Osteocyte (in vitro differentiated cells): ENCODE data around the gene TMCO4. TPM values are rescaled to one million over a fixed set of nuclear protein-coding genes. Genes with fewer than 3 reads are reported as not detected.

Source experiments
- DNase-seq: peaks from one replicate; pipeline ENCODE4 v3.0.0; 2021; ENCODE audit warnings: mixed read lengths; ENCODE audit not compliant: unreplicated experiment; ENCODE audit errors: extremely low spot score
- H3K27ac Mint-ChIP-seq: one replicate; pipeline ENCODE4 v1.8.0; 2021; ENCODE audit warnings: mild to moderate bottlenecking, mixed read lengths; ENCODE audit not compliant: unreplicated experiment
- H3K27me3 Mint-ChIP-seq: one replicate; pipeline ENCODE4 v1.8.0; 2021; ENCODE audit warnings: mixed read lengths; ENCODE audit not compliant: unreplicated experiment
- H3K36me3 Mint-ChIP-seq: one replicate; pipeline ENCODE4 v1.8.0; 2021; ENCODE audit warnings: mixed read lengths; ENCODE audit not compliant: unreplicated experiment
- H3K4me1 Mint-ChIP-seq: one replicate; pipeline ENCODE4 v1.8.0; 2021; ENCODE audit warnings: mixed read lengths; ENCODE audit not compliant: unreplicated experiment
- H3K4me3 Mint-ChIP-seq: one replicate; pipeline ENCODE4 v1.8.0; 2021; ENCODE audit warnings: mild to moderate bottlenecking, moderate library complexity, mixed read lengths; ENCODE audit not compliant: unreplicated experiment
- H3K9me3 Mint-ChIP-seq: one replicate; pipeline ENCODE4 v1.8.0; 2021; ENCODE audit warnings: mixed read lengths; ENCODE audit not compliant: unreplicated experiment
- CTCF ChIP-seq: fragments of 200-600 bp; sonication (generic); IDR thresholded peaks from 2 replicates; pipeline ENCODE4 v1.5.0; 2021; ENCODE audit warnings: antibody characterized with exemption, mild to moderate bottlenecking, moderate library complexity
- total RNA-seq: library from RNA; stranded (reverse); gene quantifications from 2 replicates; pipeline ENCODE4 v1.2.1, GENCODE V29; 2021

Gene TMCO4
- total RNA-seq, 1 donor from 2014 or later, result 12.1 TPM

DNA sequence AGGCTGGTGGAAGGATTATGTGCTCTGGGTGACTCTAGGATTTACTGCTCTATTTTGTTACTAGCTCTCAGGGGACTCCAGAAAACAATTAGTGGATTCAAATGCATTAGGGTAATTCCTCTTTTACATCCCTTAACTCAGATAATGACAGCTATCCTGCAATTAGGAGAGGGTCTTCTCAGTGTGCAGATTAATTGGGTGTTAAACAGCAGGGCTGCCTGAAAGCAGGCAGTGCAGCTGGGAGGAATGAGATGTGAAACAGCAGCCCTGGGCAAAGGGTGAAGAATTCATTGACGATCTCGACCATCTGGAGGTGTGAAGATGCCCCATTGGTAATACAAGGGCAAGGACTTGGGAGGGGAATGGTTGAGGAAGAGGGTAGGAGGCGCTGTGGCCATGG lies 68.9 kb downstream of the TMCO4 start:
- peaks cover 4% of the 10 kb centered on the region for H3K4me1 Mint-ChIP-seq
- no peak overlapping the region for H3K27ac Mint-ChIP-seq
- no peak for TF ChIP-seq CTCF
- no peaks in the 10 kb centered on the region for H3K27me3 Mint-ChIP-seq
- DNase-seq, result no peak
- peaks cover 5% of the 10 kb centered on the region for H3K36me3 Mint-ChIP-seq
- no peak overlapping the region for H3K4me3 Mint-ChIP-seq
- H3K9me3 Mint-ChIP-seq, result no peaks in the 10 kb centered on the region

DNA sequence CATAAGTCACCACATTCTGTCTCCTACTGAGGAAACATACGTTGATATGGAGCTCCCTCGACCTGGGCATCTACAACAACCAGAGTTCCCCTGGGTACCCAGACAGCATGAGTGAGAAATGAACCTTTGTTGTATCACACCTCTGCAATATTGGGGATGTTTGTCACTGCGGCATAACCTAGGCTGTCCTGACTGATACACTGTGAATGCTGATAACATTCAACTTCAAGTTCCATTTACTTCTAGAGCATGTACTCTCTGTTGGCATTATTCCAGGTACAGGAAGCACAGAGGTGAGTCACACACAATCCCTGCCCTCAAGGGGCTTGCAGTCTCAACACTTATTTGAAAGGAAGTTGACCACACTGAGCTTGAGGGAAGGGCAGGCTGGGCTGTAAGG lies 69.5 kb downstream of the TMCO4 start:
- Mint-ChIP-seq H3K27me3 (no peaks in the 10 kb centered on the region), H3K9me3 (no peaks in the 10 kb centered on the region), H3K4me3 (no peak overlapping the region), H3K27ac (no peak overlapping the region), H3K4me1 (peaks cover 2% of the 10 kb centered on the region), H3K36me3 (peaks cover 5% of the 10 kb centered on the region)
- TF ChIP-seq CTCF, result no peak
- no peak for DNase-seq

DNA sequence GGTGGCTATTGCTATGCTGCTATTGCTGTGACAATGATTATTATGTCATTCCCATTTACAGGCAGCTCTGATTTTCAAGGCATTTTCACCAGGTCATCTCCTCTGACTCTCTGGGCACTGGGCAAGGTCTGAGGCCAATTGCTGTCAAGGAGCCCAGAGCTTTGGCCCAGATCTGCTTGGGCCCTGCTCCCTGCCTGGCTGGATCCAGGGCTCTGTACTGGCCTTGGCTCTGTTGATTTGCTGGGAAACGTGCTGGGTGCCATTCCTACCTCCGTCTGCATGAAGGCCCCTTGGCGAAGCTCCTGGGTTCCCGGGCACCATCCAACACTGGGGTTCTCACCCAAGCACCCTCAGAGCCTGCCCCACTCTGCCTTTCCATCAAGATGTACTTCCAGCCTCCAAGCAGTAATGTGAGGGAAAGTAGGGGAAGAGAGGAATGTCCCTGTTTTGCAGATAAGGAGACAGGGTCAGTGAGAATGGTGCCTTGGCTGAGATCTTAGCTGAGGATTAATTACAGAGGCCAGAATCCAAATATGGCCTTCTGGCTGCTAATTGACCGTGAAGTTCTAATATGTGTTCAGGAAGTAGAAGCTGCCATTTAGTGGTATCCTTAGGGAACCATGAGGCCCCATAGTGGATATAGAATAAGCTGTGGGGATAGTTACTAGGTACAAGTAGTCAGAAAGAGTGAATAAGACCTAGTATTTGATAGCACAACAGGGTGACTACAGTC lies 71.1 kb downstream of the TMCO4 start:
- no peak overlapping the region for H3K4me3 Mint-ChIP-seq
- no peaks in the 10 kb centered on the region for H3K4me1 Mint-ChIP-seq
- H3K9me3 Mint-ChIP-seq, result no peaks in the 10 kb centered on the region

GRCh38 chr1:19725606-19726005 lies 74.1 kb downstream of the TMCO4 start:
- Mint-ChIP-seq H3K4me1 (no peaks in the 10 kb centered on the region), H3K27ac (no peak overlapping the region), H3K4me3 (no peak overlapping the region), H3K27me3 (no peaks in the 10 kb centered on the region), H3K36me3 (peaks cover 5% of the 10 kb centered on the region), H3K9me3 (no peaks in the 10 kb centered on the region)
- no peak for TF ChIP-seq CTCF
- DNase-seq, result no peak

More for the DNA sequence above, 71.1 kb downstream of the TMCO4 start:
- TF ChIP-seq CTCF, result no peak
- Mint-ChIP-seq H3K36me3 (peaks cover 6% of the 10 kb centered on the region), H3K27me3 (no peaks in the 10 kb centered on the region), H3K27ac (no peak overlapping the region)
- no peak for DNase-seq

DNA sequence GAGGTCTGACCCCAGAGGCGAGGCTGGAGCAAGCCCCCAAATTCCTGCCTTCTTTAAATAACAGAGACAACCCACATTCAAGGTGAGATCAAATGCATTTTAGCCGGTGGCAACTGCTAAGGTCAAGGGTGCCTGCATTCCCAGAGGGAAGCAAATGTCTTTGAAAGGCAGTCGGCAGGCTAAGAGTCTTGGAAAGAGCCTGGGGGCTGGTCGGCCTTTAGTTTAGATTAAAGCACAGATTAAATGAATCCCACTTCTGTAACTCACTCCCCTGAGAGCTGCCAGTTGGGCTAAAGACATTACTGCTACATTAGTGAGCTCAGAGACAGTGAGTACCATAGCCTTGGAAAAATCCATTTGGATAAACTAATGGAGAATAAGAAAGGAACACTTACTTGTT lies 75.8 kb downstream of the TMCO4 start:
- Mint-ChIP-seq H3K4me3 (no peak overlapping the region), H3K4me1 (no peaks in the 10 kb centered on the region), H3K27me3 (no peaks in the 10 kb centered on the region), H3K27ac (no peak overlapping the region), H3K36me3 (peaks cover 7% of the 10 kb centered on the region), H3K9me3 (no peaks in the 10 kb centered on the region)
- no peak for DNase-seq
- no peak for TF ChIP-seq CTCF
